ENCODE results near the gene APBB1IP. TPM values are rescaled to one million over a fixed set of nuclear protein-coding genes. Genes with fewer than 3 reads are reported as not detected.

APBB1IP gene
- total and polyA plus RNA-seq, 2 of the 8 experiments (the other 6 are each of a cell fraction or from before 2014, with no cell fraction given): 0.05 TPM; not detected in 1

- H2AK5ac ChIP-seq (ENCODE audit: low read depth, low read length): no peak overlapping the region
- H3K56ac ChIP-seq (replicated peaks; ENCODE audit: insufficient read length, low read depth, low read length): no peak overlapping the region
- H3K9me3 ChIP-seq (ENCODE audit: insufficient read depth in 2 of 2, low read depth in 1 of 2, low read length in 1 of 2): no peaks in the 10 kb centered on the region
- no peaks in the 10 kb centered on the region for H3K36me3 ChIP-seq (ENCODE audit: control insufficient read depth in 2 of 4, insufficient read depth in 4 of 4, low read length in 3 of 4)
- no peak overlapping the region for H3K18ac ChIP-seq (ENCODE audit: extremely low read depth, low read length)
- H3K4ac ChIP-seq (replicated peaks; ENCODE audit: insufficient read length, low read depth, low read length): no peak overlapping the region
- H3K9ac ChIP-seq (replicated peaks in 1 of 4; ENCODE audit: extremely low read depth in 1 of 4, low read depth in 3 of 4, low read length in 3 of 4): no peak overlapping the region; a peak in 1 of 7 replicates
- no peak overlapping the region for H2BK15ac ChIP-seq (ENCODE audit: low read length)
- H2BK5ac ChIP-seq (ENCODE audit: low read depth, low read length): no peak overlapping the region
- FAIRE-seq (no peak), DNase-seq (ENCODE audit: low read depth in 1 of 2, low spot score in 2 of 2) (no peak)
- H3K79me1 ChIP-seq (ENCODE audit: low read depth, low read length): no peaks in the 10 kb centered on the region
- no peaks in the 10 kb centered on the region for H4K20me1 ChIP-seq (replicated peaks in 1 of 2; ENCODE audit: control insufficient read depth in 1 of 2, insufficient read depth in 2 of 2, low read length in 2 of 2)
- H3K14ac ChIP-seq (ENCODE audit: insufficient read length): no peak overlapping the region
- no peak overlapping the region for H3K23ac ChIP-seq (ENCODE audit: insufficient read length)
- WGBS, 2 experiments (ENCODE audit: extremely low coverage in 1 of 2, insufficient coverage in 1 of 2, insufficient read length in 1 of 2, insufficient replicate concordance in 2 of 2, low coverage in 1 of 2, low lambda C conversion rate in 2 of 2, missing lambda C conversion rate in 1 of 2): 85% methylated on average over 8 of the region's 8 CpGs; no CpG with 5 or more reads in 1 of the 2 experiments
- CTCF ChIA-PET (ENCODE audit: partially characterized antibody): interaction anchor here (0.6 to 3.5 kb wide), 27 partner anchors 9 to 602 kb away, joined by 3 to 48 read pairs (median 3); no protein-coding TSS in a partner anchor
- H4K8ac ChIP-seq (ENCODE audit: extremely low read depth, insufficient read depth, low read length): no peak overlapping the region
- peaks cover 0 to 6% (median 2%) of the 10 kb centered on the region in 4 experiments; a peak in 3 of 7 replicates for H3K4me1 ChIP-seq (replicated peaks in 1 of 4; ENCODE audit: control insufficient read depth in 3 of 4, insufficient read depth in 4 of 4, low read length in 3 of 4)
- H4K5ac ChIP-seq (ENCODE audit: insufficient read length, low read depth, low read length): no peak overlapping the region
- no peak overlapping the region for H2BK120ac ChIP-seq (replicated peaks; ENCODE audit: low read depth, low read length)
- peaks cover 2% of the 10 kb centered on the region; the same call in 1 of the 2 replicates for H3K23me2 ChIP-seq (ENCODE audit: low read depth, low read length)
- H3K79me2 ChIP-seq (ENCODE audit: control insufficient read depth in 1 of 2, insufficient read depth in 2 of 2, low read length in 2 of 2): no peaks in the 10 kb centered on the region
- H3K4me2 ChIP-seq (ENCODE audit: insufficient read depth in 1 of 2, low read depth in 2 of 2, low read length in 2 of 2): peak overlapping the region in 1 of 2 experiments; percentile 45; a peak in 1 of 4 replicates
- POLR2A ChIA-PET (ENCODE audit: partially characterized antibody): interaction anchor here (0.7 kb wide), 1 partner anchor 17 kb away, joined by 3 read pairs; no protein-coding TSS in a partner anchor
- no peak overlapping the region for H3K27ac ChIP-seq (ENCODE audit: low read depth, low read length)
- no peak overlapping the region for H3K4me3 ChIP-seq (ENCODE audit: extremely low read depth in 1 of 4, insufficient read depth in 2 of 4, low read depth in 3 of 4, low read length in 4 of 4)
- H2BK20ac ChIP-seq (ENCODE audit: low read length): no peak overlapping the region
- no peak overlapping the region for H2AFZ ChIP-seq (ENCODE audit: low read length)
- no peak overlapping the region for H2BK12ac ChIP-seq (ENCODE audit: low read depth, low read length)
- no peaks in the 10 kb centered on the region for H3K27me3 ChIP-seq (replicated peaks in 1 of 4; ENCODE audit: control insufficient read depth in 3 of 4, extremely low read depth in 1 of 4, insufficient read depth in 3 of 4, low read length in 3 of 4)
- TF ChIP-seq KDM4A (IDR thresholded peaks at IDR 0.05; ENCODE audit: low read depth, low read length, severe bottlenecking) (no peak), SAP30 (IDR thresholded peaks at IDR 0.05; ENCODE audit: insufficient read depth, insufficient replicate concordance, low read length) (no peak), CEBPB (IDR thresholded peaks at IDR 0.05; ENCODE audit: low read depth, low read length) (peak; percentile 79)
- H4K91ac ChIP-seq (replicated peaks; ENCODE audit: insufficient read length, low read length): peak overlapping the region; percentile 51
Measured at GRCh38 chr10:26555719-26556368, 117.7 kb downstream of the APBB1IP start.

Measured in H1 (cell line).